K562 (cell line): ENCODE measurements around the gene AQP9. TPM values are rescaled to one million over a fixed set of nuclear protein-coding genes. Genes with fewer than 3 reads are reported as not detected.
A peak's percentile ranks its signal among the peaks of the same experiment; 100 is the strongest.

Source experiments
- POLR2A ChIP-seq: fragments of 450-650 bp; conservative IDR thresholded peaks from 2 replicates; pipeline ENCODE4 v1.6.1; 2016
- ZC3H8 ChIP-seq: fragments of 450-650 bp; IDR thresholded peaks from 2 replicates; pipeline ENCODE4 v1.6.1; 2017
- polyA plus RNA-seq, 8 experiments: library from polyadenylated mRNA; depleted of rRNA in 4 of 8; stranded (reverse) in 5 of 8; unstranded in 3 of 8; fragments of >200 nt; fragmentation: Nextera tagmentation in 2 of 8; fragmentation: Illumina TruSeq in 1 of 8; extraction: Ambion mirVana in 2 of 8; extraction: Trizol in 1 of 8; gene quantifications; 2 replicates each; pipeline versions ENCODE4 v1.2.1 to v1.2.3, GENCODE V29; 2011 to 2014; ENCODE audit warnings: inconsistent platforms in 1 of 8, missing spikeins in 1 of 8
- total RNA-seq, 7 experiments: library from RNA; depleted of rRNA in 6 of 7; stranded (reverse); fragments of >200 nt in 6 of 7; fragmentation: Illumina TruSeq in 2 of 7; extraction: Trizol in 2 of 7; gene quantifications; 2 replicates each; pipeline versions ENCODE4 v1.2.1 to v1.2.3, GENCODE V29; 2011 to 2021; ENCODE audit warnings: low replicate concordance in 1 of 7
- TF ChIP-seq, protein P1 (sequence below), 2 experiments: fragments of 150-350 bp in 1 of 2; IDR thresholded peaks; 2 replicates each; pipeline ENCODE4 v1.6.1; 2012 to 2016; ENCODE audit warnings: low read depth in 2 of 2, low read length in 2 of 2, mild to moderate bottlenecking in 1 of 2, moderate library complexity in 1 of 2
- TF ChIP-seq, protein P2 (sequence below), 2 experiments: fragments of 450-650 bp; IDR thresholded peaks; 2 replicates each; pipeline ENCODE4 v1.6.1; 2018; ENCODE audit warnings: mild to moderate bottlenecking in 2 of 2, low read depth in 1 of 2; ENCODE audit not compliant: partially characterized antibody in 2 of 2
- TF ChIP-seq, protein P3 (sequence below): IDR thresholded peaks from 3 replicates; pipeline ENCODE4 v1.6.1; 2011; ENCODE audit warnings: borderline replicate concordance, mild to moderate bottlenecking, moderate library complexity; ENCODE audit not compliant: insufficient read length; ENCODE audit errors: extremely low read depth
- TF ChIP-seq, protein P4 (sequence below): fragments of 450-650 bp; IDR thresholded peaks from 2 replicates; pipeline ENCODE4 v1.6.1; 2017; ENCODE audit warnings: mild to moderate bottlenecking, moderate library complexity

The AQP9 gene
- total and polyA plus RNA-seq, 9 of the 15 experiments (the other 6 are each of a cell fraction or from before 2014, with no cell fraction given) = 0.04 to 0.33 (median 0.07) TPM; not detected in 4

DNA sequence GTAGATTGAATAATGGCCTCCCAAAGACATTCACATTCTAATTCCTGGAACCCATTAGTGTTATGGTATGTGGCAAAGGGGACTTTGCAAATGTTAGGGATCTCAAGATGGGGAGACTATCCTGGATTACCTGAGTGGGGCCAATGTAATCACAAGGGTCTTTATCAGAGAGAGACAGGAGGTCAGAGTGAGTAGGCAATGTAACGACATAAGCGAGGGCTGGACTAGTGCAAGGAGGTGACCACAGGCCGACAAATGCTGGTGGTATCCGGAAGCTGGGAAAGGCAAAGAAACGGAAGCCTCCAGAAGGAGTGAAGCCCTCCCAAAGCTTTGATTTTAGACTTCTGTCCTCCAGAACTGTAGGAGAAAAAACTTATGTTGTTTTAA is 26.5 kb upstream of the AQP9 start (continued):
- TF ChIP-seq, protein P1, sequence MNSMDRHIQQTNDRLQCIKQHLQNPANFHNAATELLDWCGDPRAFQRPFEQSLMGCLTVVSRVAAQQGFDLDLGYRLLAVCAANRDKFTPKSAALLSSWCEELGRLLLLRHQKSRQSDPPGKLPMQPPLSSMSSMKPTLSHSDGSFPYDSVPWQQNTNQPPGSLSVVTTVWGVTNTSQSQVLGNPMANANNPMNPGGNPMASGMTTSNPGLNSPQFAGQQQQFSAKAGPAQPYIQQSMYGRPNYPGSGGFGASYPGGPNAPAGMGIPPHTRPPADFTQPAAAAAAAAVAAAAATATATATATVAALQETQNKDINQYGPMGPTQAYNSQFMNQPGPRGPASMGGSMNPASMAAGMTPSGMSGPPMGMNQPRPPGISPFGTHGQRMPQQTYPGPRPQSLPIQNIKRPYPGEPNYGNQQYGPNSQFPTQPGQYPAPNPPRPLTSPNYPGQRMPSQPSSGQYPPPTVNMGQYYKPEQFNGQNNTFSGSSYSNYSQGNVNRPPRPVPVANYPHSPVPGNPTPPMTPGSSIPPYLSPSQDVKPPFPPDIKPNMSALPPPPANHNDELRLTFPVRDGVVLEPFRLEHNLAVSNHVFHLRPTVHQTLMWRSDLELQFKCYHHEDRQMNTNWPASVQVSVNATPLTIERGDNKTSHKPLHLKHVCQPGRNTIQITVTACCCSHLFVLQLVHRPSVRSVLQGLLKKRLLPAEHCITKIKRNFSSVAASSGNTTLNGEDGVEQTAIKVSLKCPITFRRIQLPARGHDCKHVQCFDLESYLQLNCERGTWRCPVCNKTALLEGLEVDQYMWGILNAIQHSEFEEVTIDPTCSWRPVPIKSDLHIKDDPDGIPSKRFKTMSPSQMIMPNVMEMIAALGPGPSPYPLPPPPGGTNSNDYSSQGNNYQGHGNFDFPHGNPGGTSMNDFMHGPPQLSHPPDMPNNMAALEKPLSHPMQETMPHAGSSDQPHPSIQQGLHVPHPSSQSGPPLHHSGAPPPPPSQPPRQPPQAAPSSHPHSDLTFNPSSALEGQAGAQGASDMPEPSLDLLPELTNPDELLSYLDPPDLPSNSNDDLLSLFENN (IDR thresholded peaks at IDR 0.05; ENCODE audit: low read depth in 2 of 2, low read length in 2 of 2) = peak in 1 of 2 experiments; percentile 59; a peak in 1 of 4 replicates
- no peak for TF ChIP-seq ZC3H8
- TF ChIP-seq, protein P2, sequence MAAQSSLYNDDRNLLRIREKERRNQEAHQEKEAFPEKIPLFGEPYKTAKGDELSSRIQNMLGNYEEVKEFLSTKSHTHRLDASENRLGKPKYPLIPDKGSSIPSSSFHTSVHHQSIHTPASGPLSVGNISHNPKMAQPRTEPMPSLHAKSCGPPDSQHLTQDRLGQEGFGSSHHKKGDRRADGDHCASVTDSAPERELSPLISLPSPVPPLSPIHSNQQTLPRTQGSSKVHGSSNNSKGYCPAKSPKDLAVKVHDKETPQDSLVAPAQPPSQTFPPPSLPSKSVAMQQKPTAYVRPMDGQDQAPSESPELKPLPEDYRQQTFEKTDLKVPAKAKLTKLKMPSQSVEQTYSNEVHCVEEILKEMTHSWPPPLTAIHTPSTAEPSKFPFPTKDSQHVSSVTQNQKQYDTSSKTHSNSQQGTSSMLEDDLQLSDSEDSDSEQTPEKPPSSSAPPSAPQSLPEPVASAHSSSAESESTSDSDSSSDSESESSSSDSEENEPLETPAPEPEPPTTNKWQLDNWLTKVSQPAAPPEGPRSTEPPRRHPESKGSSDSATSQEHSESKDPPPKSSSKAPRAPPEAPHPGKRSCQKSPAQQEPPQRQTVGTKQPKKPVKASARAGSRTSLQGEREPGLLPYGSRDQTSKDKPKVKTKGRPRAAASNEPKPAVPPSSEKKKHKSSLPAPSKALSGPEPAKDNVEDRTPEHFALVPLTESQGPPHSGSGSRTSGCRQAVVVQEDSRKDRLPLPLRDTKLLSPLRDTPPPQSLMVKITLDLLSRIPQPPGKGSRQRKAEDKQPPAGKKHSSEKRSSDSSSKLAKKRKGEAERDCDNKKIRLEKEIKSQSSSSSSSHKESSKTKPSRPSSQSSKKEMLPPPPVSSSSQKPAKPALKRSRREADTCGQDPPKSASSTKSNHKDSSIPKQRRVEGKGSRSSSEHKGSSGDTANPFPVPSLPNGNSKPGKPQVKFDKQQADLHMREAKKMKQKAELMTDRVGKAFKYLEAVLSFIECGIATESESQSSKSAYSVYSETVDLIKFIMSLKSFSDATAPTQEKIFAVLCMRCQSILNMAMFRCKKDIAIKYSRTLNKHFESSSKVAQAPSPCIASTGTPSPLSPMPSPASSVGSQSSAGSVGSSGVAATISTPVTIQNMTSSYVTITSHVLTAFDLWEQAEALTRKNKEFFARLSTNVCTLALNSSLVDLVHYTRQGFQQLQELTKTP (IDR thresholded peaks at IDR 0.05; ENCODE audit: low read depth in 1 of 2, partially characterized antibody in 2 of 2) = peak in 1 of 2 experiments; percentile 17
- TF ChIP-seq, protein P3, sequence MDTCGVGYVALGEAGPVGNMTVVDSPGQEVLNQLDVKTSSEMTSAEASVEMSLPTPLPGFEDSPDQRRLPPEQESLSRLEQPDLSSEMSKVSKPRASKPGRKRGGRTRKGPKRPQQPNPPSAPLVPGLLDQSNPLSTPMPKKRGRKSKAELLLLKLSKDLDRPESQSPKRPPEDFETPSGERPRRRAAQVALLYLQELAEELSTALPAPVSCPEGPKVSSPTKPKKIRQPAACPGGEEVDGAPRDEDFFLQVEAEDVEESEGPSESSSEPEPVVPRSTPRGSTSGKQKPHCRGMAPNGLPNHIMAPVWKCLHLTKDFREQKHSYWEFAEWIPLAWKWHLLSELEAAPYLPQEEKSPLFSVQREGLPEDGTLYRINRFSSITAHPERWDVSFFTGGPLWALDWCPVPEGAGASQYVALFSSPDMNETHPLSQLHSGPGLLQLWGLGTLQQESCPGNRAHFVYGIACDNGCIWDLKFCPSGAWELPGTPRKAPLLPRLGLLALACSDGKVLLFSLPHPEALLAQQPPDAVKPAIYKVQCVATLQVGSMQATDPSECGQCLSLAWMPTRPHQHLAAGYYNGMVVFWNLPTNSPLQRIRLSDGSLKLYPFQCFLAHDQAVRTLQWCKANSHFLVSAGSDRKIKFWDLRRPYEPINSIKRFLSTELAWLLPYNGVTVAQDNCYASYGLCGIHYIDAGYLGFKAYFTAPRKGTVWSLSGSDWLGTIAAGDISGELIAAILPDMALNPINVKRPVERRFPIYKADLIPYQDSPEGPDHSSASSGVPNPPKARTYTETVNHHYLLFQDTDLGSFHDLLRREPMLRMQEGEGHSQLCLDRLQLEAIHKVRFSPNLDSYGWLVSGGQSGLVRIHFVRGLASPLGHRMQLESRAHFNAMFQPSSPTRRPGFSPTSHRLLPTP = no peak
- TF ChIP-seq POLR2A = peak; percentile 77
- TF ChIP-seq, protein P4, sequence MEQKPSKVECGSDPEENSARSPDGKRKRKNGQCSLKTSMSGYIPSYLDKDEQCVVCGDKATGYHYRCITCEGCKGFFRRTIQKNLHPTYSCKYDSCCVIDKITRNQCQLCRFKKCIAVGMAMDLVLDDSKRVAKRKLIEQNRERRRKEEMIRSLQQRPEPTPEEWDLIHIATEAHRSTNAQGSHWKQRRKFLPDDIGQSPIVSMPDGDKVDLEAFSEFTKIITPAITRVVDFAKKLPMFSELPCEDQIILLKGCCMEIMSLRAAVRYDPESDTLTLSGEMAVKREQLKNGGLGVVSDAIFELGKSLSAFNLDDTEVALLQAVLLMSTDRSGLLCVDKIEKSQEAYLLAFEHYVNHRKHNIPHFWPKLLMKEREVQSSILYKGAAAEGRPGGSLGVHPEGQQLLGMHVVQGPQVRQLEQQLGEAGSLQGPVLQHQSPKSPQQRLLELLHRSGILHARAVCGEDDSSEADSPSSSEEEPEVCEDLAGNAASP = no peak
